K562 (cell line): ENCODE results near the gene SESN2. TPM values are rescaled to one million over a fixed set of nuclear protein-coding genes. Genes with fewer than 3 reads are reported as not detected.

Experiments used
- ATAC-seq: fragments of 200-7000 bp; cut with Tn5 transposase; 3 replicates; pipeline ENCODE4 v1.9.1; 2020; ENCODE audit warnings: moderate library complexity
- BruUV-seq: library from RNA; stranded (reverse); fragments of 400-500 nt; replicated peaks from 2 replicates; lab custom pipeline; 2021; lab: Mats Ljungman, UMichigan
- CTCF ChIA-PET: fragments of 300-600 bp; formaldehyde crosslinking; extraction: SDS; loops from one replicate; lab custom pipeline; 2021; ENCODE audit warnings: low intra/inter-chr PET ratio; lab: Yijun Ruan, JAX
- POLR2A ChIA-PET: fragments of 300-600, 350-650 bp; sonication (Branson Sonifier 250); formaldehyde crosslinking; extraction: SDS; loops from one replicate; lab custom pipeline; 2021; ENCODE audit warnings: antibody characterized with exemption, inconsistent platforms; lab: Yijun Ruan, JAX
- DNase-seq, 4 experiments: peaks; one replicate each; pipeline versions ENCODE4 v3.0.0 to v3.0.0-alpha.2; 2011 to 2018; ENCODE audit warnings: low spot score in 3 of 4, mixed read lengths in 3 of 4; ENCODE audit errors: extremely low read depth in 1 of 4
- FAIRE-seq: peaks from 2 replicates; lab custom pipeline; 2011; peaks lifted over from hg19 to GRCh38; lab: Jason Lieb, UNC
- H2AFZ ChIP-seq: 2 replicates; pipeline ENCODE4 v1.6.0; 2011; ENCODE audit warnings: low read depth, low read length, control low read depth, inconsistent platforms
- H3K27ac ChIP-seq: fragments of 200-600 bp; 3 replicates; pipeline ENCODE4 v1.8.0; 2011; ENCODE audit warnings: low read depth, mild to moderate bottlenecking, control low read depth, inconsistent platforms, low read length, moderate library complexity, mixed read lengths; ENCODE audit errors: extremely low read depth
- H3K27me3 ChIP-seq, 2 experiments: fragments of 300-600 bp in 1 of 2; 2 replicates in 1 of 2; 3 replicates in 1 of 2; pipeline versions ENCODE4 v1.6.0 to v1.8.0; 2011; ENCODE audit warnings: inconsistent platforms in 2 of 2, low read length in 2 of 2, mild to moderate bottlenecking in 1 of 2, mixed read lengths in 1 of 2, moderate library complexity in 1 of 2; ENCODE audit not compliant: control insufficient read depth in 2 of 2, insufficient read depth in 2 of 2
- H3K36me3 ChIP-seq: fragments of 300-600 bp; 3 replicates; pipeline ENCODE4 v1.8.0; 2011; ENCODE audit warnings: mild to moderate bottlenecking, low read length, inconsistent platforms; ENCODE audit not compliant: control insufficient read depth, insufficient read depth
- H3K4me1 ChIP-seq, 2 experiments: fragments of 200-600 bp in 1 of 2; replicated peaks in 1 of 2; 2 replicates in 1 of 2; 3 replicates in 1 of 2; pipeline versions ENCODE4 v1.5.1 to v1.8.0; 2011; ENCODE audit warnings: inconsistent platforms in 2 of 2, low read length in 2 of 2, mild to moderate bottlenecking in 1 of 2, mixed read lengths in 1 of 2, moderate library complexity in 1 of 2; ENCODE audit not compliant: control insufficient read depth in 2 of 2, insufficient read depth in 2 of 2
- H3K4me2 ChIP-seq: 2 replicates; pipeline ENCODE4 v1.6.1; 2011; ENCODE audit warnings: low read length, control low read depth, inconsistent platforms, mixed read lengths; ENCODE audit not compliant: insufficient read depth
- H3K4me3 ChIP-seq: fragments of 200-600 bp; sonication (generic), shearing (Covaris generic); 2 replicates; pipeline ENCODE4 v1.5.1; 2016; ENCODE audit warnings: control low read depth, inconsistent platforms
- H3K79me2 ChIP-seq: fragments of 200-600 bp; 3 replicates; pipeline ENCODE4 v1.8.0; 2011; ENCODE audit warnings: low read length, inconsistent platforms; ENCODE audit not compliant: control insufficient read depth, insufficient read depth
- H3K9ac ChIP-seq, 2 experiments: 2 replicates each; pipeline versions ENCODE4 v1.6.0 to v1.6.1; 2011; ENCODE audit warnings: low read depth in 2 of 2, low read length in 2 of 2, control low read depth in 1 of 2, inconsistent platforms in 1 of 2, mild to moderate bottlenecking in 1 of 2, mixed read lengths in 1 of 2; ENCODE audit not compliant: insufficient read depth in 1 of 2
- H3K9me1 ChIP-seq: one replicate; pipeline ENCODE4 v1.6.0; 2011; ENCODE audit warnings: inconsistent platforms, mild to moderate bottlenecking, low read length, moderate library complexity; ENCODE audit not compliant: control insufficient read depth, insufficient read depth
- H3K9me3 ChIP-seq: replicated peaks from 2 replicates; pipeline ENCODE4 v1.5.1; 2011; ENCODE audit warnings: low read depth, low read length, inconsistent platforms; ENCODE audit not compliant: control insufficient read depth, insufficient read depth
- H4K20me1 ChIP-seq: replicated peaks from 2 replicates; pipeline ENCODE4 v1.6.1; 2011; ENCODE audit warnings: low read length, inconsistent platforms, mixed read lengths; ENCODE audit not compliant: control insufficient read depth, insufficient read depth
- CHD2 ChIP-seq: IDR thresholded peaks from 2 replicates; pipeline ENCODE4 v1.6.1; 2011; ENCODE audit warnings: low read depth, low read length
- EGR1 ChIP-seq: fragments of 450-650 bp; conservative IDR thresholded peaks from 2 replicates; pipeline ENCODE4 v1.6.1; 2017; ENCODE audit warnings: mild to moderate bottlenecking
- GATA2 ChIP-seq: sonication (generic); formaldehyde crosslinking; IDR thresholded peaks from 2 replicates; pipeline ENCODE4 v1.4.0; 2020; ENCODE audit warnings: mild to moderate bottlenecking, missing genetic modification reagents
- KDM2B ChIP-seq: fragments of 250-450 bp; sonication (Bioruptor Pico); IDR thresholded peaks from 2 replicates; pipeline ENCODE4 v1.8.0; 2021; ENCODE audit warnings: mild to moderate bottlenecking, moderate library complexity
- LCOR ChIP-seq: sonication (generic); formaldehyde crosslinking; IDR thresholded peaks from 2 replicates; pipeline ENCODE4 v1.8.0; 2022; ENCODE audit warnings: mild to moderate bottlenecking, missing genetic modification reagents
- MCM3 ChIP-seq: fragments of 450-650 bp; IDR thresholded peaks from 2 replicates; pipeline ENCODE4 v1.6.1; 2016
- PHF21A ChIP-seq: fragments of 450-650 bp; IDR thresholded peaks from 2 replicates; pipeline ENCODE4 v1.6.1; 2017; ENCODE audit warnings: low read depth, borderline replicate concordance
- RBBP5 ChIP-seq: fragments of 200-600 bp; sonication (generic); IDR thresholded peaks from 2 replicates; pipeline ENCODE4 v1.6.1; 2012; ENCODE audit warnings: borderline replicate concordance, mild to moderate bottlenecking, low read length, control low read depth, inconsistent platforms; ENCODE audit not compliant: insufficient read depth, poor library complexity, severe bottlenecking
- RFX5 ChIP-seq: IDR thresholded peaks from 2 replicates; pipeline ENCODE4 v1.6.1; 2011; ENCODE audit warnings: low read depth, mild to moderate bottlenecking, improper control_type of control experiment, low read length
- SMC3 ChIP-seq: conservative IDR thresholded peaks from 2 replicates; pipeline ENCODE4 v1.6.1; 2011; ENCODE audit warnings: low read depth, low read length, improper control_type of control experiment; ENCODE audit not compliant: insufficient read depth
- SPI1 ChIP-seq: IDR thresholded peaks from 2 replicates; pipeline ENCODE4 v1.6.1; 2011; ENCODE audit warnings: low read depth, low read length, control low read depth, borderline replicate concordance
- TRIM24 ChIP-seq, 2 experiments: fragments of 450-650 bp; IDR thresholded peaks; 2 replicates each; pipeline ENCODE4 v1.6.1; 2016
- ZFP91 ChIP-seq: sonication (generic); formaldehyde crosslinking; IDR thresholded peaks from 2 replicates; pipeline ENCODE4 v1.8.0; 2022; ENCODE audit warnings: mild to moderate bottlenecking, missing genetic modification reagents
- ZNF184 ChIP-seq: sonication (generic); formaldehyde crosslinking; IDR thresholded peaks from 2 replicates; pipeline ENCODE4 v1.5.0; 2020; ENCODE audit warnings: missing genetic modification reagents
- ZNF282 ChIP-seq: sonication (generic); formaldehyde crosslinking; IDR thresholded peaks from 2 replicates; pipeline ENCODE4 v1.8.1; 2023; ENCODE audit warnings: missing genetic modification reagents
- ZNF316 ChIP-seq: fragments of 450-650 bp; IDR thresholded peaks from 2 replicates; pipeline ENCODE4 v1.6.1; 2016
- ZNF512 ChIP-seq: IDR thresholded peaks from 2 replicates; pipeline ENCODE4 v1.6.1; 2016; ENCODE audit warnings: missing genetic modification characterization, missing compliant biosample characterization
- ZNF76 ChIP-seq: fragments of 250-450 bp; sonication (Bioruptor Pico); IDR thresholded peaks from 2 replicates; pipeline ENCODE4 v1.4.0; 2020; ENCODE audit warnings: mild to moderate bottlenecking, moderate library complexity, borderline replicate concordance
- ZSCAN29 ChIP-seq: fragments of 450-650 bp; IDR thresholded peaks from 2 replicates; pipeline ENCODE4 v1.6.1; 2017
- WGBS: fragments of 100-300 bp; shearing (Covaris generic); methylation state at CpG from one replicate; pipeline ENCODE4 v1.1.6; 2016; ENCODE audit warnings: low coverage, mixed read lengths; ENCODE audit not compliant: insufficient coverage; ENCODE audit errors: missing lambda C conversion rate; 5-methylcytosine and 5-hydroxymethylcytosine counted together
- in situ Hi-C: fragments of 300-500 bp; cut with MboI; formaldehyde crosslinking; loops from 4 replicates; pipeline ENCODE4 v1.15.0; 2018; ENCODE audit warnings: inconsistent platforms, mixed read lengths
- intact Hi-C: fragments of 100-400 bp; cut with micrococcal nuclease; formaldehyde crosslinking; loops from 2 replicates; pipeline ENCODE4 v1.14.2; 2022
- polyA plus RNA-seq, 8 experiments: library from polyadenylated mRNA; depleted of rRNA in 4 of 8; stranded (reverse) in 5 of 8; unstranded in 3 of 8; fragments of >200 nt; fragmentation: Nextera tagmentation in 2 of 8; fragmentation: Illumina TruSeq in 1 of 8; extraction: Ambion mirVana in 2 of 8; extraction: Trizol in 1 of 8; gene quantifications; 2 replicates each; pipeline versions ENCODE4 v1.2.1 to v1.2.3, GENCODE V29; 2011 to 2014; ENCODE audit warnings: inconsistent platforms in 1 of 8, missing spikeins in 1 of 8
- total RNA-seq, 7 experiments: library from RNA; depleted of rRNA in 6 of 7; stranded (reverse); fragments of >200 nt in 6 of 7; fragmentation: Illumina TruSeq in 2 of 7; extraction: Trizol in 2 of 7; gene quantifications; 2 replicates each; pipeline versions ENCODE4 v1.2.1 to v1.2.3, GENCODE V29; 2011 to 2021; ENCODE audit warnings: low replicate concordance in 1 of 7

Gene SESN2
- total and polyA plus RNA-seq, 9 of the 15 experiments (the other 6 are each of a cell fraction or from before 2014, with no cell fraction given): 3.7 to 71.3 (median 16.8) TPM

DNA sequence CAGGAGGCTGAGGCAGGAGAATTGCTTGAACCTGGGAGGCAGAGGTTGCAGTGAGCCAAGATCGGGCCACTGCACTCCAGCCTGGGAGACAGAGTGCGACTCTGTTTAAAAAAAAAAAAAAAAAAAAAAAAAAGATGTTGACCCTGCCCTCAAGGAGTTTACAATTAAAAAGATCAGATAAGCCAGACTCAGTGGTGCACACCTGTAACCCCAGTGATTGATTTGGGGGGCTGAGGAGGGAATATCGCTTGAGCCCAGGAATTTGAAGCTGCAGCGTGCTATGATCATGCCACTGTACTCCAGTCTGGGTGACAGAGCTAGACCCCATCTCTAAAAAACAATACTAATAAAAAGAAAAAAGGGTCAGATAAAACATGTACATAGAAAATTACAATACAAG, 1.6 kb upstream of the SESN2 start:
- H3K79me2 ChIP-seq: peaks cover 34% of the 10 kb centered on the region
- no TSS peak for BruUV-seq
- no peak for FAIRE-seq
- peaks cover 17% of the 10 kb centered on the region for H4K20me1 ChIP-seq
- no peaks in the 10 kb centered on the region for H3K9me1 ChIP-seq
- H2AFZ ChIP-seq: no peak overlapping the region
- 89% methylated on average over 2 of the region's 4 CpGs for WGBS
- ChIA-PET POLR2A (interaction anchor here (0.6 to 22.0 kb wide), 11 partner anchors 9 to 391 kb away, joined by 3 to 547 read pairs (median 8); partner anchors contain the start of genes ATP5IF1, PHACTR4 and RNU11), CTCF (no interaction called here)
- DNase-seq: no peak
- intact Hi-C loops (no loop called here), in situ Hi-C loops (no loop called here)
- H3K4me3 ChIP-seq: no peak overlapping the region
- no peak for ATAC-seq
- TF ChIP-seq SPI1 (no peak), GATA2 (CRISPR knock-in tag) (no peak), CHD2 (no peak), ZFP91 (no peak), ZNF282 (no peak), KDM2B (no peak), ZNF316 (peak; percentile 77; the same call in 1 of the 2 replicates), ZNF76 (CRISPR knock-in tag) (no peak), ZSCAN29 (no peak), PHF21A (no peak), ZNF512 (peak; percentile 22; the same call in 1 of the 2 replicates), MCM3 (no peak), EGR1 (no peak), ZNF184 (no peak), LCOR (CRISPR knock-in tag) (peak; percentile 55; the same call in 1 of the 2 replicates), TRIM24 (IDR thresholded peaks at IDR 0.05) (peak; percentile 51 to 78; a peak in 3 of 4 replicates), SMC3 (no peak), RBBP5 (no peak), RFX5 (no peak)
- H3K36me3 ChIP-seq: peaks cover 8% of the 10 kb centered on the region; the same call in 2 of the 3 replicates
- peaks cover 35 to 50% of the 10 kb centered on the region in 2 experiments for H3K4me1 ChIP-seq
- no peak overlapping the region for H3K9ac ChIP-seq
- H3K9me3 ChIP-seq: no peaks in the 10 kb centered on the region
- H3K27ac ChIP-seq: no peak overlapping the region; the same call in 2 of the 3 replicates
- H3K27me3 ChIP-seq: no peaks in the 10 kb centered on the region
- no peak overlapping the region for H3K4me2 ChIP-seq
